ENCODE results near the gene BCAN.

BCAN gene

DNA sequence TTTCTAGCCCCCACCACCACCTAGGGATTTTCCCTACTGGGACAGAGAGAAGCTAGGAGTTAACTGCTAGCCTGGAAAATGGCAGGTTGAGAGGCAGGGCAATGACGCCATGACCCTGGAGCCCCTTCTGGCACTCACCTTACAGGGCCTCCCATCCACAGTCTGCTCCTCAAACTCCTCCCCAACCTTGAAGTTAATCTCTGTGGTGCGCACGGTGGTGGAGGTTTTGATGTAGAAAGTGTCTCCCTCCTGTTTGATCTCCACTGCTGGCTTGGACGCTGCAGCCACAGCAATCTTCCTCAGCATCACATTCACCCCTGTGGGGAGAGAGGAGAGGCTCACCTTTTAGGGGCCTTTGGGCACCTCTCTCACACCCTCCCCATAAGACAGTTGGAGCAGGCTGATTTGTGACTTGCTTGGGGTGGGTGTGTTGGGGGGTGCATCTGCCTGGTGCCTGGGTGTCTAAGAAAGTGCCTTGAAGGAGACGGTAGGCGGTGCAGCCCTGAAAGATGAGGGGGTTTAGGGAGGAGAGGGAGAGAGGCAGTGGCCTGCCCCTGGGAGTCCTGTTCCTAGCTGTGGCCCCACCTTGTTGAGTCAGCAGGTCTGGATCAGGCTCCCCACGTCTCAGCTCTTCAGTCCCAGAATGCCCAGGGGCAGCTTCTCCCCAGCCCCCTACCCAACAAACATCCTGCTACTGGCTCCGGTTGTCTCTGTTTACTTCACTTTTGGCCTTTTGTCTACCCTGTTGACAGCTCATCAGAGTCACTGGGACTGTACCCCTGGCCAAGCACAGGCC, 59.0 kb downstream of the BCAN start:
- DNase-seq: no peak

DNA sequence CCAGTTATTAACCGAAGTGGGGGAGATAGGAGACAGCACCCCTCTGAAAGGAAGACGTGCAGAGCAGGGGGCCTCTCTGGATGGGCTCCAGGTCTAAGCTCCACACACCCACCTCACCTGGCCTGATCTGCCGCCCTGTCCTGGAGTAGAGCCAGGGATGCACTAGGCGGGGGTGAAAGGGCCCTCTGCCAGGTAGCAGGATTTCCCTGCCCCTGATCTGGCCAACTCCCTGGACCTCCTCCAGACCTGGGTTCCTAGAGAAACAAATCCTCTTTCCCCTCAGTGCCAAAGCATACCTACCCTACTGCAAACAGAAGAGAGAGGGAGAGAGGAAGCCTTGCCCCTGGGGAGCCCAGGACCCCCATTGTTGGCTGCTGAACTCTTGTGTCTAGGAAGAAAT, 61.4 kb downstream of the BCAN start:
- no peak for DNase-seq

DNA sequence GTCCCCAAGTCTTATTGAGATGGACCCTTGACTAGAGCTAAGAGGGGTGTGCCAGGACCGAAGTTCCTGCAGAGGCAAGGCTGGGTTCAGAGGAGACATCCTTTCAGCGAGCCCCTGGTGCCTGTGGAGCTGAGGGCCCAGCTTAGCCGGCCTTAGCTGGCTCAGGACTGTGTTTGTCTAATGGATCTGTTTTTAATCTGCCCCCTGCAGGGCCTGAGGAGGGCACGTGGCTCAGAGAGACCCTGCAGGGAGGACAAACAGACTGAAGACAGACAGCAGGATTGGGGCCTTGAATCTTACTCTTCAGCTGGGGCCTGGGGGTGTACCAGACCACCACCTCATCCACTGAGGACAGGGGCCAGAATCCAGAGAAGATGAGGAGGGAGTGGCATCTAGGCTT, 61.8 kb downstream of the BCAN start:
- no peak for DNase-seq

DNA sequence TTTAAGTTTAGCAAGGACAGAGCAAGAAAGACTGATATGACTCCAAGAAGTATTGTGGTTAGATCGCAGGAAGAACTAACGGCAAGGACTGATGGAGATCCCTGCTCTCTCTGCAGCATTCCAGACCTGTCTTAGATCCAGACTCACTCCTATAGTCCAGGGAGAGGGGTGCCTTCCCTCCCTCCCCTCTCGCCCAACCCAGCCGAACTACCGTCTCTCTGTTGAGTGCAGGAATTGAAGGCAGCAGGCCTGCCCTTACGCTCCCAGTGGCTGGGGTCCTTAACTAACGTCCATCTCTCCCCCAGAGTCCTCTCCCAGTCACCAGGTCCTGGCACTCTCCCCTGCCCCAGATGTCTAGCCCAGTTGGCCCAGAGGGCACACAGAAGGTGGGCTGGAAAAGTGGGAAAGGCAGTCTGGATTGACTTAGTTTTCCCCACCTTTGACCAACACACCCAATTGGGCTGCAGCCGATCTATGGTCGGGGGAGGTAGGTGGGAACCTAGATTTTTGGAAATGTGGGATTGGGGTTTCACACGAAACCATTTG, 62.3 kb downstream of the BCAN start:
- no peak for DNase-seq

DNA sequence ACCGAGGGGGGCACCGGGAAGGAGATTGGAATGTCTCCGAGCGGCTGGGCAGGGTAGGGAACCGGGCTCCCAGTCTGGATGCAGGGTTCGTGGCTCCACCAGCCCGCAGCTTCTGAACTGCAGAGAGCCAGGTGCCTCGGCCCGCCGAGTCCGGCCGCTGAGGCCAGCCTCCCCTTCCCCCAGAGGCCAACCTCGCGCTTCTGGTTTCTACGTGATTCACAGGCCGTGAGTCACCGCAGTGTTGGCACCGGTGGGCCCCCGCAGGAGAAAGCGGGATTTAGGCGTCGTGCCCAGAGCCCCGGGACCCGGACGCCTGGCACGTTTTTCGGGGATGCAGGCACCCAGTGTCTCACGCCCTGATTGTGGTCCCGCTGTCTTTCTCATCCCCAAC, 63.0 kb downstream of the BCAN start:
- no peak for DNase-seq

DNA sequence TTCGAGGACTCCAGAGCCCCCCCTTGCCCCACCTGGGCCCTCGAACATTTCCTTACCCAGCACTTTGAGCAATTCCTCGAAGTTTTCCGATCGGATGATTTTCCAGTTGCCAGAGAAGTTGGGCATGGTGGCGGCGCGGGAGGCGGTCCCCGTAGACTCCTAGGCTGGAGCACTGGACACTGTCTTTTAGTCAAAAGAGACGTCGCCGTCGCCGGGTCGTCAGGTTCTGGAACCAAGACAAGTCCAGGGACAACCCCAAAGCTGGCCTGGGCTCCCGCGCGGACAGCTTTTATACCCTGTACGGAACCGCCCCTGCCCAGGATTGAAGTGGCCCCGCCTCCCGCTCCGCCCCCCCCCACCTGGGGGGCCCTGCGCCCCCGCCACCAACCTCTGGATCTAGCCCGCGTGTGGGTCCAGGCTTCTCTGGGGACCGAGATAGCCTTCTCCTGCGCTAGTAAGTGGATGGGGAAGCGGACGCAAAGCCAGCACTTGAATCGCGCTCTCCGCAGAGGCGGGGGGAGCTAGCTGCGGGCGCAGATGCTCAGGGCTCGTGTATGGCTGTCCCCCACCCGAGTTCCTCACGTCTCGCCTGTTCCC, 63.5 kb downstream of the BCAN start, which contains the start of gene CRABP2:
TSS of gene CRABP2 (minus strand) at position 263 of the 597 bp plus-strand sequence. CDS start at position 126, 137 bp downstream.
- DNase-seq: no peak

DNA sequence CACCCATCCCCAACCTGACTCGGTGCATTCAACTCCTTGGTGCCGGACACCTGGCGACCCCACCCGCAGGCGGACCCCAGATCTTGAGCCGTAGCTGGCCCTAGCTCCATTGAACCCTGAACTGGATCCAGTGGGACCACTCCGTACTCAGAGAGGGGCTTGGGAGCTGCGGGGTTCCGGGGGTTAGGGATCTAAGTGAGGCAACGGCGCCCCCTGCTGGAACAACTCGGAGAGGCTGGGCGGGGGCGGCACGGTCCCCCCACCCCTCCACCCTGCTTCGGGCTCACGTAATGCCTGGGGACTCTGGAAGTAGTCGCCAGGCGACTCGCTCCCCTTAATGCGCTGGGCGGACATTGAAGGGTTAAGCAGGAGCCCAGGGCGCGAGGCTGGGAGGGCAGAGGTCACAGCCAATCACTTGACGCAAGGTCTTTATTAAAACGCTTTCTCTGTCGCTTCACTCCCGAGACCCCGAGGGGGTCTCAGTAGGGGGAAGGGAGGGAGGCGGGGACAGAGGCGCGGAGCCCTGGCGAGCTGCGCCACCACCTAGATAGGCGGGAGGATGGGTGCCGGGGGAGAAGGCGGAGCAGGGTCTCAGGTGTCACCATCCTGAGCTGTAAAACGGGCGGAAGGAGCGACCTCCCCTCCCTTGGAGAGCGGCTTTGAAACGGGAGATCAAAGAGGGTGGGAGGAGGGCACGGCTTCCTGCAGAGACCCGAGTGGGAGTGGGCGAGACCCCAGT, 64.2 kb downstream of the BCAN start:
- peak; percentile 35 for DNase-seq

DNA sequence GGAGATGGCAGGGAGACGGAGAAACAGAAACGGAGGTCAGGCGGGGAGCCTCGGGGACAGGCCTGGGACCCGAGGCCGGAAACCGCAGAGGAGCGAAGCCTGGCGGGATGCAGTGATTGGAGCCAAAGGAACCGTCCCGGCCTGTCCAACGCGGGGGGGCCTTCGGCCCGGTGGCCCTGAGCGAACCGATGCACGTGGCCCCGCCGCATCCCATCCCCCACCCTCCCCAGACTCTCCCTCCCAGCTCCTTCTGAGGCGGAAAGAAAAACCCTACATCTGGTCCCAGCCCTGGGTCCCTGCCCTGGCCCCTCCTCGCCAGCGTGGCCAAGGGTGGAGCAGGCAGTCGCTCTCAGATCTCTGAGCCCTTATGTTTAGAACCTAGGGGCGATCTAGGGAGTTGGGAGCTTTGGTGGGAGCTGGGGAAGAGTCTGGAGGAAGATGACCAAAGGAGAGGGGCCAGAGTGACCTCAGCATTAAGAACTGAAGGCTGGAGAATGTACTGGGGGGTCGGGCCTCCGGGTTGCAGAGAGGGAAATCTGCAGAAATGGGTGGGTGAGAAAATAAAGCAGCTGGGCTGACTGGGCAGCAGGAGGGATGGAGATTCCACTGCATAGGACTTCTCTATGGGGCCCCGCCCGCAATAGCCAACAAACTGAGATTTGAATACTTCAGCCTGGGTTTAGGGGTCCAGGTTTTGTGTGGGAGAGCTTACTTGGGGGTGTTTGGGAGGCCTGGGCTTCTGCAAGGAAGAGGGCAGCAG, 64.9 kb downstream of the BCAN start:
- no peak for DNase-seq

DNA sequence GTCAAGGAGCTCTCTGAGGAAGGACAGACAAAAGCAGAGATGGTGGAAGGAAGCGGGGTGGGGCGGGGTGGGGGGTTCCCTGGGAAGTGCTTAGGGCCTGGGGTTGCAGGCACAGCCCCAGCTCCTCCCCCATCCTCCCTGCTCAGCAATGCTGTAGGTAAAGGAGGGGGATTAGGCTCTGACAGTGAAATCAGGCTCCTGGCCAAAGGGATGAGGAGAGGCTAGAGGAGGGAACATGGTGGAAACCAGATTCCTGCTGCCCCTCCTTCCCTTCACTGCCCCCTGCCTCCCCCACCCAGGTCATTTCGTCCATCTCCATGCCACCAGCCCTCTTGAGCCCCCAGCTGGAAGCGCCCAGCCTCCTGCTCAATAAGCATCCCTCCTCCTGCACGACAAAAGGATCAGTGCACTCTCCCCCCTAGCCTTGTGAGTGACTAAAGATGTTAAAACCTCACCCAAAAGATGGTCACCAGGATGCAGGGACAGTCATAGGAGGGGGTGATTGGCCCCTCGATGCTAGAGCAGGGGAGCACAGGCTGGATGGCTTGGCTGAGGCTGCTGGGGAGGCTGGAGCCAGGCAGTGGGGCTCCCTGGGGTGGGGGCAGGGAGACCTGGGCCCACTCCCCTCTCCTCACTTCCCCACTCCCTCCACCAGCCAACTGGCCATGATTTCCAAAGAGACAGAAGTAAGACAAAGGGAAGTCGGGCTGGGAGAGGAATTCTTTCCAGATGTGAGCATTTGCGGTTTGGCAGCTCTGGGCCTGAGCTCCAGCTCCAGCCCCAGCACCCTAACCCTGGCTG, 65.7 kb downstream of the BCAN start:
- no peak for DNase-seq

DNA sequence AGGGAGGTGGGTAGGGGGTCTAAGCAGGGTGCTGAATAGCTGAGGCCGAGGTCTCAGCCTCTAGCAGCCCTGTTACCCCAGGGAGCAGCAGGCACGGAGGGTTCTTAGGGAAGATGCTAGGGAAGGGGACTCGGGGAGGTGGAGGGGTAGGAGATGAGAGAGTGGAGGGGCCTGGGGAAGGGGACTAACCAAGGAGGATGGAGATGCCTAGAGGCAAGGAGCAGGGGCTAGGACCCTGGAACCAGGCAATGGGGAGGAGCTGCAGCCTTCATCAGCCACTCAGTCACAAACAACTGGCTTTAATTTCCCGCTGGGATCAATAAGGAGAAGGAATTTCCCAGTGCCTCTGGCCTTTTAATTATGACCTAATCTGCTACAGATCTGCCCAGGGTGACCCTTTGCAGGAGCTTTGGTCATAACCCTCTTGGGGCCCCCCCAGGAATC, 66.3 kb downstream of the BCAN start:
- no peak for DNase-seq

DNA sequence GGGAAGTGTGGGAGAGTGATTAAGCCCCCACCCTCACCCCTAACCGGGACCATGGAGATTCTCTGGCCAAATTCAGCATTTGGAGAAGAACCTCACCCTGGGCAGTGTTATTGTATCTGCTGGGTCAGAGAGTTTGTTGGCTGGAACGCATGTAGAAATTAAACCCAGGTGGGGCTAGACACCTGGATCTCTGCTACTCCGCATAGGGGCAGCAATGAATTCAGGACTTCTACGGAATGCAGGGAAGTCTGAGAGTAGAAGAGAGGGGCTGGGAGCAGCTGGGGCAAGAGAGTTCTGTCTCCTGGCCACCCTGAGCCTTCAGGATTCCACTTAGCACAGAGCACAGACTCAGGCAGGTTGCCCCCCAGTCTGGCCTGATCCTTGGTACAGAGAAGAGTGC, 67.1 kb downstream of the BCAN start:
- no peak for DNase-seq
